IMR-90 (cell line): ENCODE results near the gene NKX2-3. TPM values are rescaled to one million over a fixed set of nuclear protein-coding genes. Genes with fewer than 3 reads are reported as not detected.

ENCODE experiments used
- ATAC-seq: fragments of 200-7000 bp; cut with Tn5 transposase; 2 replicates; pipeline ENCODE4 v1.9.1; 2020; ENCODE audit warnings: low read depth, mild to moderate bottlenecking, moderate library complexity
- BruUV-seq: library from RNA; stranded (reverse); fragments of 400-500 nt; replicated peaks from 2 replicates; lab custom pipeline; 2021; lab: Mats Ljungman, UMichigan
- CTCF ChIA-PET: fragments of 300-600 bp; formaldehyde crosslinking; extraction: SDS; loops from one replicate; lab custom pipeline; 2021; ENCODE audit warnings: antibody characterized with exemption; lab: Yijun Ruan, JAX
- POLR2A ChIA-PET: fragments of 300-600 bp; sonication (Branson Sonifier 250); formaldehyde crosslinking; loops from one replicate; lab custom pipeline; 2022; ENCODE audit warnings: antibody characterized with exemption; ENCODE audit not compliant: unreplicated experiment; lab: Charles Lee
- DNase-seq: peaks from one replicate; pipeline ENCODE4 v3.0.0; 2013
- H2AFZ ChIP-seq: replicated peaks from 2 replicates; pipeline ENCODE3; 2013; ENCODE audit warnings: low read length, mild to moderate bottlenecking; ENCODE audit not compliant: poor library complexity
- H2AK5ac ChIP-seq: 2 replicates; pipeline ENCODE4 v1.6.1; 2013; ENCODE audit warnings: low read depth, low read length, inconsistent platforms
- H2AK9ac ChIP-seq: replicated peaks from 2 replicates; pipeline ENCODE3; 2013; ENCODE audit warnings: mild to moderate bottlenecking, low read depth, low read length, moderate library complexity; ENCODE audit not compliant: poor library complexity
- H2BK120ac ChIP-seq: 2 replicates; pipeline ENCODE4 v1.6.1; 2013; ENCODE audit warnings: low read depth, low read length, inconsistent platforms
- H2BK15ac ChIP-seq: 3 replicates; pipeline ENCODE4 v1.6.1; 2013; ENCODE audit warnings: low read depth, low read length, inconsistent platforms
- H2BK20ac ChIP-seq: 2 replicates; pipeline ENCODE4 v1.6.1; 2013; ENCODE audit warnings: low read depth, mild to moderate bottlenecking, inconsistent platforms, low read length, moderate library complexity
- H2BK5ac ChIP-seq: 2 replicates; pipeline ENCODE4 v1.6.1; 2013; ENCODE audit warnings: mild to moderate bottlenecking, low read depth, low read length, inconsistent platforms; ENCODE audit not compliant: poor library complexity, severe bottlenecking
- H3K14ac ChIP-seq: replicated peaks from 2 replicates; pipeline ENCODE4 v1.6.1; 2013; ENCODE audit warnings: low read depth, low read length, inconsistent platforms
- H3K18ac ChIP-seq: 2 replicates; pipeline ENCODE4 v1.6.1; 2013; ENCODE audit warnings: low read depth, low read length, control low read depth
- H3K23ac ChIP-seq: 2 replicates; pipeline ENCODE4 v1.6.1; 2013; ENCODE audit warnings: low read depth, low read length, inconsistent platforms
- H3K27ac ChIP-seq: 2 replicates; pipeline ENCODE4 v1.5.1; 2013; ENCODE audit warnings: mild to moderate bottlenecking, control low read depth, low read length; ENCODE audit not compliant: insufficient read depth
- H3K27me3 ChIP-seq: 2 replicates; pipeline ENCODE4 v1.6.1; 2013; ENCODE audit warnings: low read length; ENCODE audit not compliant: control insufficient read depth, insufficient read depth
- H3K36me3 ChIP-seq: 2 replicates; pipeline ENCODE4 v1.6.1; 2013; ENCODE audit warnings: low read length, mixed read lengths; ENCODE audit not compliant: control insufficient read depth, insufficient read depth
- H3K4ac ChIP-seq: 2 replicates; pipeline ENCODE4 v1.6.1; 2013; ENCODE audit warnings: low read depth, low read length, inconsistent platforms
- H3K4me1 ChIP-seq: 2 replicates; pipeline ENCODE4 v1.6.1; 2013; ENCODE audit warnings: low read length, mixed read lengths; ENCODE audit not compliant: control insufficient read depth, insufficient read depth
- H3K4me2 ChIP-seq: 2 replicates; pipeline ENCODE4 v1.6.1; 2013; ENCODE audit warnings: low read depth, mild to moderate bottlenecking, control low read depth, low read length, moderate library complexity
- H3K4me3 ChIP-seq: 2 replicates; pipeline ENCODE4 v1.5.1; 2013; ENCODE audit warnings: low read depth, mild to moderate bottlenecking, control low read depth, low read length, moderate library complexity; ENCODE audit not compliant: insufficient read depth
- H3K56ac ChIP-seq: 2 replicates; pipeline ENCODE4 v1.6.1; 2013; ENCODE audit warnings: low read length, inconsistent platforms; ENCODE audit not compliant: insufficient read depth; ENCODE audit errors: extremely low read depth
- H3K79me1 ChIP-seq, 2 experiments: 2 replicates each; pipeline ENCODE4 v1.6.1; 2013; ENCODE audit warnings: low read length in 2 of 2, inconsistent platforms in 1 of 2, low read depth in 1 of 2
- H3K9ac ChIP-seq: 2 replicates; pipeline ENCODE4 v1.6.1; 2013; ENCODE audit warnings: low read depth, low read length, control low read depth
- H3K9me1 ChIP-seq: 2 replicates; pipeline ENCODE4 v1.6.1; 2013; ENCODE audit warnings: low read length, inconsistent platforms; ENCODE audit not compliant: insufficient read depth
- H3K9me3 ChIP-seq: 2 replicates; pipeline ENCODE4 v1.6.1; 2013; ENCODE audit warnings: low read length; ENCODE audit not compliant: control insufficient read depth, insufficient read depth
- H4K20me1 ChIP-seq: 2 replicates; pipeline ENCODE4 v1.6.1; 2013; ENCODE audit warnings: low read length, inconsistent platforms; ENCODE audit not compliant: insufficient read depth
- H4K5ac ChIP-seq: 2 replicates; pipeline ENCODE4 v1.6.1; 2013; ENCODE audit warnings: mild to moderate bottlenecking, low read depth, low read length, control low read depth
- H4K8ac ChIP-seq, 2 experiments: 2 replicates each; pipeline ENCODE4 v1.6.1; 2013; ENCODE audit warnings: low read depth in 2 of 2, low read length in 2 of 2, control low read depth in 1 of 2, inconsistent platforms in 1 of 2
- H4K91ac ChIP-seq: 2 replicates; pipeline ENCODE4 v1.6.1; 2013; ENCODE audit warnings: low read depth, low read length, inconsistent platforms; ENCODE audit not compliant: insufficient read depth
- BHLHE40 ChIP-seq: fragments of 150-350 bp; IDR thresholded peaks from 2 replicates; pipeline ENCODE4 v1.6.1; 2016; ENCODE audit warnings: mild to moderate bottlenecking, low read depth, low read length
- CEBPB ChIP-seq: IDR thresholded peaks from 2 replicates; pipeline ENCODE4 v1.6.1; 2012; ENCODE audit warnings: low read depth, low read length, improper control_type of control experiment
- CHD1 ChIP-seq: IDR thresholded peaks from 2 replicates; pipeline ENCODE4 v1.6.1; 2012; ENCODE audit warnings: low read depth, low read length, improper control_type of control experiment
- CTCF ChIP-seq: conservative IDR thresholded peaks from 2 replicates; pipeline ENCODE4 v1.5.1; 2012; ENCODE audit warnings: mild to moderate bottlenecking, low read depth, low read length, improper control_type of control experiment
- ELK1 ChIP-seq: fragments of 150-350 bp; IDR thresholded peaks from 2 replicates; pipeline ENCODE4 v1.6.1; 2016; ENCODE audit warnings: low read depth, mild to moderate bottlenecking, low read length, moderate library complexity, borderline replicate concordance
- FOS ChIP-seq: fragments of 150-350 bp; IDR thresholded peaks from 2 replicates; pipeline ENCODE4 v1.6.1; 2016; ENCODE audit warnings: low read depth, low read length
- MAFK ChIP-seq: IDR thresholded peaks from 2 replicates; pipeline ENCODE4 v1.6.1; 2012; ENCODE audit warnings: low read depth, low read length, improper control_type of control experiment
- MAZ ChIP-seq: IDR thresholded peaks from 2 replicates; pipeline ENCODE4 v1.6.1; 2012; ENCODE audit warnings: low read depth, mild to moderate bottlenecking, low read length, improper control_type of control experiment, moderate library complexity, borderline replicate concordance
- MXI1 ChIP-seq: IDR thresholded peaks from 2 replicates; pipeline ENCODE4 v1.6.1; 2012; ENCODE audit warnings: low read depth, mild to moderate bottlenecking, low read length, moderate library complexity, borderline replicate concordance
- NFE2L2 ChIP-seq: fragments of 150-350 bp; IDR thresholded peaks from 2 replicates; pipeline ENCODE4 v1.6.1; 2016; ENCODE audit warnings: low read depth, mild to moderate bottlenecking, low read length
- POLR2A ChIP-seq: IDR thresholded peaks from 2 replicates; pipeline ENCODE4 v1.6.1; 2012; ENCODE audit warnings: mild to moderate bottlenecking, low read depth, low read length
- RAD21 ChIP-seq: IDR thresholded peaks from 2 replicates; pipeline ENCODE4 v1.6.1; 2012; ENCODE audit warnings: low read length, improper control_type of control experiment
- RCOR1 ChIP-seq: IDR thresholded peaks from 2 replicates; pipeline ENCODE4 v1.6.1; 2012; ENCODE audit warnings: mild to moderate bottlenecking, low read length, improper control_type of control experiment; ENCODE audit not compliant: insufficient replicate concordance
- RFX5 ChIP-seq: IDR thresholded peaks from 2 replicates; pipeline ENCODE4 v1.8.0; 2012; ENCODE audit warnings: low read depth, mild to moderate bottlenecking, low read length, moderate library complexity
- SMC3 ChIP-seq: fragments of 150-350 bp; IDR thresholded peaks from 2 replicates; pipeline ENCODE4 v1.6.1; 2016; ENCODE audit warnings: low read depth, mild to moderate bottlenecking, antibody characterized with exemption, low read length, moderate library complexity
- USF2 ChIP-seq: fragments of 150-350 bp; IDR thresholded peaks from 2 replicates; pipeline ENCODE4 v1.6.1; 2017; ENCODE audit warnings: mild to moderate bottlenecking, antibody characterized with exemption, low read length, low read depth
- WGBS, 2 experiments: methylation state at CpG; one replicate each; pipeline versions ENCODE4 v1.1.5 to v1.1.7; 2013; ENCODE audit warnings: missing lambda C conversion rate in 2 of 2; ENCODE audit not compliant: insufficient read length in 1 of 2; ENCODE audit errors: extremely low coverage in 2 of 2; 5-methylcytosine and 5-hydroxymethylcytosine counted together
- dilution Hi-C: fragments of 300-500 bp; cut with HindIII; formaldehyde crosslinking; loops from one replicate; pipeline ENCODE4 v1.14.3; 2018; ENCODE audit warnings: low sequenced_read_pairs; ENCODE audit not compliant: unreplicated experiment
- in situ Hi-C: fragments of 300-500 bp; cut with MboI; formaldehyde crosslinking; loops from 3 replicates; pipeline ENCODE4 v1.14.3; 2019; ENCODE audit warnings: low sequenced_read_pairs, inconsistent platforms, mixed read lengths
- intact Hi-C: fragments of 100-400 bp; cut with micrococcal nuclease; formaldehyde crosslinking; loops from 2 replicates; pipeline ENCODE4 v1.10.0; 2022
- polyA plus RNA-seq, 3 experiments: library from polyadenylated mRNA; depleted of rRNA; stranded (reverse); fragments of >200 nt; gene quantifications; 2 replicates each; pipeline ENCODE4 v1.2.3, GENCODE V29; 2012; ENCODE audit warnings: low replicate concordance in 1 of 3
- total RNA-seq: library from RNA; depleted of rRNA; stranded (reverse); fragments of >200 nt; gene quantifications from 2 replicates; pipeline ENCODE4 v1.2.3, GENCODE V29; 2012

NKX2-3 gene
- total and polyA plus RNA-seq, 2 of the 4 experiments (the other 2 are of a cell fraction): not detected

- Histone ChIP-seq H2AK5ac (no peak overlapping the region), H3K4me2 (no peak overlapping the region), H2BK20ac (no peak overlapping the region), H3K14ac (no peak overlapping the region), H3K9me1 (no peaks in the 10 kb centered on the region), H3K18ac (no peak overlapping the region), H3K56ac (no peak overlapping the region), H2AFZ (no peak overlapping the region), H3K4ac (no peak overlapping the region), H3K4me3 (no peak overlapping the region), H4K8ac (no peak overlapping the region), H3K27ac (no peak overlapping the region), H3K9ac (no peak overlapping the region), H3K23ac (no peak overlapping the region), H2AK9ac (no peak overlapping the region), H2BK120ac (no peak overlapping the region), H4K91ac (no peak overlapping the region), H3K9me3 (peaks cover 25% of the 10 kb centered on the region), H4K20me1 (peaks cover 5% of the 10 kb centered on the region; the same call in 1 of the 2 replicates), H3K27me3 (peaks cover 92% of the 10 kb centered on the region), H3K4me1 (peaks cover under 1% of the 10 kb centered on the region; the same call in 1 of the 2 replicates), H4K5ac (no peak overlapping the region), H2BK5ac (no peak overlapping the region), H3K36me3 (no peaks in the 10 kb centered on the region), H2BK15ac (no peak overlapping the region), H3K79me1 (no peaks in the 10 kb centered on the region)
- TF ChIP-seq MAFK (no peak), FOS (no peak), RCOR1 (no peak), CTCF (no peak), BHLHE40 (no peak), CEBPB (no peak), RAD21 (no peak), SMC3 (no peak), MAZ (no peak), CHD1 (no peak), ELK1 (no peak), RFX5 (no peak), USF2 (no peak), MXI1 (no peak), NFE2L2 (no peak), POLR2A (no peak)
- in situ Hi-C loops (no loop called here), intact Hi-C loops (loop anchor here (5.0 kb wide), 1 partner anchor 77 kb away; no protein-coding TSS in a partner anchor), dilution Hi-C loops (no loop called here)
- ChIA-PET POLR2A (no interaction called here), CTCF (interaction anchor here (1.1 kb wide), 1 partner anchor 94 kb away, joined by 3 read pairs; no protein-coding TSS in a partner anchor)
- no peak for DNase-seq
- ATAC-seq: no peak
- BruUV-seq: no TSS peak
- 9% methylated on average over 6 of the region's 22 CpGs; no CpG with 5 or more reads in 1 of the 2 experiments for whole genome bisulfite sequencing, 2 experiments
These were observed 3.1 kb upstream of the NKX2-3 start for GRCh38 chr10:99529591-99530107.
